Superior temporal gyrus (tissue), 1 donor: ENCODE data around the gene LRIG1.

Experiments
- DNase-seq: peaks from one replicate; pipeline ENCODE4 v3.0.0-alpha.2; 2016; ENCODE audit errors: extremely low spot score

LRIG1 gene

DNA sequence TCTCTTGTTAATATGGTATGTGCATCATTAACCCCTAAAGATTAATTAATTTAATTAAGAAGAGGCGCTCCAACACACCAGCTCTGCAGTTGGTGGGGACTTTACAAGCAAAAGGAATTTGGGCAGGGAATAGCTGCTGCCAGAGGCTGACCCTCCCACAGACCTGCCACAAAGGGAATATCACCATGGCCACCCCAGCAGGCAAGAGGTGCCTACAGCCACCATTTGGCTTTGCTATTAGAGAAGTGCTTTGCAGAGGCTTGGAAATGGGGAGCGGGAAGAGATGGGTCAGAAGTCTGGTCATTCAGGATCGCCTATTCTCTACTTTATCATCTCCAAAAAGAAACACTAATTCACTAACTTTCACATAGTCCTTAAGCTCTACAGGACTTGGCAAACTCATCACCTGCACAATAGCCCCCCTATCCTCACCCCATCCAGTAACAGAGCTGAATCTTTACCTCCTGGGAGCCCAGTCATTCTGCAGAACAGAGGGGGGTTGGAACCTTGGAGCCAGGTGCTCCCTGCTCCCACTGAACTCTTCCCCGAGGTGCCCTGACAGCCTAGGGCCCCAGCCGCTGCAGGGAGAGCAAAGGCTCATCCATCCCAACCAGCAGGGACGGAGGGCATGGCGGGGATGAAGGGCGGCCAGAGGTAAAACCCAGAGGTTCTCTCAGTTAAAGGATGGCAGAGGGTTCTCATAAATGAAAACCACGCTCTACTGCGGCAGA, 29.7 kb downstream of the LRIG1 start:
- DNase-seq = no peak

- no peak for DNase-seq
Observed at GRCh38 chr3:66470285-66470684, 30.5 kb downstream of the LRIG1 start.

DNA sequence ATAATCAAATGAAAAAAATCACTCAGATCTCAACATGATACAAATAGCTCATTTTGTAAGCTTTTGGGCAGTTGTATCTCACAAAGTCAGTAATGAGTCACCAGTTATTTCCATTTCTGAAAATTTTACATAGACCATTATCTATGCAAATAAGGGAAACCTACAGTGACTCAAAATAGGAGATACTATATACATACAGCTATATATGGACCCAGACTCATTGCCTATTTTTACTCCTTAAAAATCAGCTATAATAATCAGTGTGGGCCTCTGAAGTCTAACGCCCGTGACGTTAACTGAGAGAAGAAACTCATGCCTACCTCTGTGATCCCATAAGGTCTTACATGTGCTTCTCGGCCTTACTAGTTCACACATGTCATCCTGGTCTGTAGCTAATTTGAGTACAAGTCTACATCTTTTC, 31.6 kb downstream of the LRIG1 start:
- DNase-seq = no peak

- DNase-seq = no peak
Observed at GRCh38 chr3:66467996-66468735, 32.7 kb downstream of the LRIG1 start.

DNA sequence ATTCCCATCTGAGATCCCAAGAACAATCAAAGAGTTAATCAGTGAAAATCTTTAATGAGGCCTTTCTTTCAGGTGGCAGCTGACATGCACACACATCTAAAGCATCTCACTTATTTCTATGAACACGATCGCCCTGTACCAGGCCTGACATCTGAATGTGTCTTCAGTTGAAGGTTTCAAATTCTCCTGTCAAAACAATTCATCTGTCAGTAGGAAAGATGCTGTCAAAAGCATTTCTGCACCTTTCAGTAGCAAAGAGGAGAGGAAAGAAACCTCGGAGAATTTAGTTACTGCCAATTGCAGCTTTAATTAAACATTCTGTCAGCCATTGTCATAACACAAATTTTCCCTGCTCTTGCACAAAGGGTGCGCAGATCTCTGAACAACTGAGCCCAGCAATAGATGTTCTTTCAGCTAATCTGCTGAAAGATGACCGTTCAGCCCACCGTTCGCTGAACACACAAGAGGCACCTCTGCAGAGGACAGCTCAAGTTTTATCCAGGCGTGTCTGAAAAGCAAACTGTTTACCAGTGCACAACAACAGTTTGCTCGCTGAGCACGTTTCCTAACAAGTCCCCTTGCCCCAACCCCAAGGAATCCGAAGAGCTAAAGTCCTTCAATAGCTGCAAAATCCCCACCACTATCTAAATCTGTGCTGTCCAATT, 34.1 kb downstream of the LRIG1 start:
- DNase-seq = no peak

DNA sequence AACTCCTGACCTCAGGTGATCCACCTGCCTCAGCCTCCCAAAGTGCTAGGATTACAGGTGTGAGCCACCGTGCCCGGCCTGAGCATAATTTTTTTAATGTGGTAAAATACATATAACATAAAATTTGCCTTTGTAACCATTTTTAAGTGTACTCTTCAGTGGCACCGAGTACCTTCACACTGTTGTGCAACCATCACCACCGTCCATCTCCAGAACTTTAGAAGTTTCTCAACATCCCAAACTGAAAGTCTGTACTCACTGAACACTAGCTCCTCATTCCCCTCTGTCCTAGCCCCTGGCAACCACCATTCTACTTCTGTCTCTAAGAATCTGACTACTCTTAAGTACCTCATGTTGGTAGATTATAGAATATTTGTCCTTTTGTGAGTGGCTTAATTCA, 35.2 kb downstream of the LRIG1 start:
- DNase-seq = no peak

- DNase-seq = no peak
Observed at GRCh38 chr3:66465034-66465433, 35.8 kb downstream of the LRIG1 start.

DNA sequence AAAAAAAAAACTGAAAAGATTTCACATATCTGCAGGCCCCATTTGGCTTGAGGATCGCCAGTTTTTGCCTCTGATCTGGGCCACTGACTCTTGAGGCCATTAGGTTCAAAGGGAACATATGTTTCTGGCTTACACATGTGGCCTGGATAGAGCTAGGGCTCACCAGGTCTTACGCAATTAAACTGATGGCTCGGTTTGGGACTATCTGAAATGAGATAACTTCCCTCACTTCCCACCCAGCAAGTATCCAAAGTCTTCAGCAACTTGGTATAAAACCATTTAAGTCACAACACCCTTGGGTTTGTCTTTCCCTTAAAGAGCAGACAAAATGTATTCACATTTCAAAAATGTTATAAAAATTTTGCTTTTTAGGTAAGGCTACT, 36.3 kb downstream of the LRIG1 start:
- DNase-seq = no peak

DNA sequence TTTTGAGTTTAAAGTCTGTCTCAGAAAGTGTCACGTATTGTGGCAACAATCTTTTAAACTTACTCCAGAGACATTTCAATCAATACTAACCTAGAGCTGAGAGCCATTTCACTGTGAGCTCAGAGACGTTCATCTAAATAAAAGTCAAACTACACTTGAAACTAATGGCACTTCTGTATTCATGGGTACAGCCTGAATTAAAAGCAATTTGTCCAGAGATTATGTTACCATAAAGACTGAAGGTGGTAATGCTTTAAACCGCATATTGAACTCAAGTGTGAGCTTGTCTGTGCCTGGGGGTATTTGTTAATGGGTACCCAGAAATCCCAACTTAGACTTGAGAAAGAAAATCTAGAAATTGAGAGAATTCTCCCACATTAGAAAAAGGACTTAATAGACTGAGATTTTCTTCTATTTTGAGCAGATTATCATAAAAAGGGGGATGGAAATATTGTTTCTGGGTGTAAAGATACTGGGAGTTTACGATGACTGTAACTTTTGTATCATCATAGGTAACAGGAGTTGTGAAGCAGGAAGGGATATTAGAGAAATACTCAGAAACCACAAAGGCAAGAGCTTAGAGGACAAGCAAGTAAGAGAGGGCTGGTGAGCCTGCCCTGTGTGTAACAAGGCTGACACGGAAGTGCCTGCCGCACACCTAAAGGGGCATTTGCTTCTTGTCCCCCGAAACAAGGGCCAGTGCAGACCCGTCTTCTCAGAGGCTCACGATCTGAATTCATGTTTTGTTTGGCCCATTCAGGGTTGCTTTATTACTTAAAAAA, 36.9 kb downstream of the LRIG1 start:
- DNase-seq = no peak

- no peak for DNase-seq
Observed at GRCh38 chr3:66463054-66463631, 37.7 kb downstream of the LRIG1 start.

- DNase-seq = no peak
Observed at GRCh38 chr3:66457252-66457651, 43.6 kb downstream of the LRIG1 start.

DNA sequence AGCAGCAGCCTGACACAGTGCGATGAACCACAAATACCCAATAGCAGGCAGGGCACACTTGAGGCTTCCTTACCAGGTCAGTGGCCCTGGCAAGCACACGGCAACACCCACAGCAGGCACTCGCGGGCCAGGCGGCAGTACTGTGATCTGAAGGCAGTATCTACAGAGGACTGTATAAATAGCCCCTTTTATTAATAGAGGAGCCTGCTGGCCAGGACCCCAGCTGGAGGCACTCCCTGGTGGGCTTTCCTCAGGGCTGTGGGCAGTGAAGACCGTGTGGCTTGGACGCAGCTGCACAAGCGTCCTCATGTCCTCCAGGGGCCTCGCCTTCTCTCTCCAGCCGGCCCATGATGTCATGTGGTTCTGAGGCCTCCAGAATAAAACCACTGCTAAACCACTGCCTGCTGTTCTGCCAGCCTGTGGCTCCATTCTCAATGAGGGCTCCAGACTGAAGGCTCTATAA, 44.1 kb downstream of the LRIG1 start:
- peak; percentile 78 for DNase-seq

DNA sequence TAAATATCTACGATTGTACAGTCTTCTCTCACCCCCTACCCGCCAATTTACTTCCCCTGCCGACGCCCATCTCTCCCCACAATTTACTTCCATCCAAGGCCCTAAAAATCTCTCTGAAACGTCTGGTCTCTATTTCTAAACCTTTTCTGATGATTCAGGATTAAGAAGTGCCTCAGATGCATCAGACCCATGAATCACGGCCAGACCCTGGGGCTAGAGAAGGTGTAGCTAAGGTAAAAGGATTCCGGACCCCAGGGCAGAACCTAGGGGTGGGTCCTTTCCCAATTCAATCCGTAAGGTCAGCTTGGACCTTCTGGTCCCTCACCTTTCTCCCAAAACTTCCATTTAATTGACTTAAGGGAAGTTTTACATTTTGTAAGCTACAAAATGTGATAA, 46.4 kb downstream of the LRIG1 start:
- DNase-seq = no peak

DNA sequence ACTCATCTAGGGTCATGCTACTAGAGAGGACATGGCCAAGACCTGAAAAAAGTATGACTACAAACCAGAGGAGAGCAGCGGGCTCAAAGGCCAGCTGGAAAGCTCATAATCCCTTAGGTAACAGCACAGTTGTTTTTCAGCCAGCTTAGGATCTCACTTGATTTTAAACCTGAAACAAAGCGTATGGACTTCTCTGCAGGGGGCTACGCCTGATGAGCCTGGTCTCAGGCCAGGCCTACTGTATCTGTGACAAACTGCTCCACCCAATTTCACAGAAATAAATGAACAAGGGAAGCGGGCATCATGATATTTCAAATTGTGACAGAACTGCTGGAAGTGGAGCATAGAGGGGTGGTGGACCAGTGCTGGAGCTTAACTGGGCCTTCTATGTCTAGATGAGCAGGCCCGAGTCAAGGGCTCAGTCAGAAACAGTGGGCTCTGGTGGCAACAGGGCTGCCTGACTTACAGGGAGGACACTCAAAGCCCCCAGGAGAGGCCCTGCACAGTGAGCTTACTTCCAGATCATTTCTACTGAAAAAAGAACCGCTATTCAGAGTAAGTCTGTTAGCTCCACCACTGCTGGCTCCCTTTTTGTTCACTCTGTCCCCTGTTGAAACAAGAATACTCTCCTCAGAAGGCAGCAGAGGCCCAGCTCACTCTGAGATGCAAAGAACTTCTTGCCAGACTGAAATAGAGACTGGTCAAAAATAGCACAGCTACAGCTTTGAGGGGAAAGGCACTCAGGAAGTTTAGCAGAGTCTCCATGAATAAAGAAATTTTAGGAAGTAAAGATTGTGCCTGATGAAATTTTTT, 47.0 kb downstream of the LRIG1 start:
- DNase-seq = no peak

GRCh38 chr3:66452303-66453011, 48.4 kb downstream of the LRIG1 start:
- DNase-seq = peak; percentile 82

DNA sequence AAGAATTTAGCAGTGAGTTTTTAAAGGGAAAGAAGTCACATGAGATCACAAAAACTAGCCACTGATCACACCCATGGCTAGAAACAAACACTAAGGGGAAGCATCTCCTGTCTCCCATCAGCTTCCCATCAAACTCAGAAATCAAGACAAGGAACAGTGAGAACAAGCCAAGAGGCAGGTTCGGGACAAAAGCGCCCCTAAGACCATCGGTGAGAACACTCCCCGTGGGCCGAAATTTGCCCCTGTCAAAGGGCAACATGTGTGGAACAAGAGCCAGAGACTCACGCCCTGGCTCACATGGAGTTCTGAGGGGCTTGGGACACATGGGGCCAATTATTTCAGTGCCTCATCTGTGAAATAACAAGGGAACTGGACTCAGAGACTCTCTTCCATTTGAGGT, 49.1 kb downstream of the LRIG1 start:
- DNase-seq = no peak

GRCh38 chr3:66450390-66451022, 50.3 kb downstream of the LRIG1 start:
- peak; percentile 87 for DNase-seq

DNA sequence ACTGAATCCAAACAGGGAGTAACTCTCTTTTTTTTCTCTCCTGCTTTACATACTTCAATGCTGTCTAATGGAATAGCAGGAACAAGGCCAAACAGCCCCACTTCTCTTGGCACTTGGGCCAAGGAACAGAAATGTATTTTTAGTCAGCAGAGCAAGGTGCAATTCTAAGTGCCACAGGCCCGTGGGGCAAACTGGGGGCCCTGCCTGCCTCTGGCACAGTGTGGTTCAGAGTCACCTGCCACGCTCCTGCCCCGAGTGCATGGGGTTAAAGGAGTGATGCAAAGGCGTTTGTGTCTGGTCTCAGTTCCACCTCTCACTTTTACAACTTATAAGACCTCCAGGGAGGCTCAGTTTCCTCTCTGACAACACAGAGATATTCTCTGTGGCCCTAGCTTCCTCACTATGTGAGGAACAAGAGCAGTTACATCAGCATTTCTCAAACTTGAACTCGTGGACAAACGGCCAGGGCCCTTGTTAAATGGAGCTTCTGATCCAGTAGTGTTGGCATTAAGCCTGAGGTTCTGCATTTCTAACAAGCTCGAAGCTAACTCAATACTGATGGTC, 51.3 kb downstream of the LRIG1 start:
- no peak for DNase-seq

DNA sequence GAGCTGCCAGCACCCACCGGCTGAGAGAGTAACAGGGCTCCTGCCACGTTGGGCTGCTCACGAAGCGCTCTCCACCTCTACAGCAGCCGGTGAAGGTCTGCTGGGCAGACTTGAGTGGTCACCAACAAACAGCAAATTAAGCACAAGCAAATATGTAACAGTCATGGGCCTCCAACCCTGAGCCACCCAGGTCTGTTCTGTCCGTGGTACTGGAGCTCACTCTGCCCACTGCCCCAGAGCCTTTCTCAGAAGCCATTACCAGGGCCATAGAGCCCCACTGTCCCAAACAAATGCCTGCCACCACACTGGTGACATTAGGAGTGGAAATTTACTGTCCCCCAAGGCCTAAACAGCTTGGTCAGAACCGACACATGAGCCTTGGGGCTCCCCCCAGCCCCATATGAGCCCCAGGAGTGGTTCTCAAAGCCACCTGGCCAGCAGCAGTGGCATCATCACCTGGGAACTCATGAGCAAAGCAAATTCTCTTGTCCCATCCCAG, 56.6 kb downstream of the LRIG1 start:
- no peak for DNase-seq
